ENCODE measurements around the gene SAV1. TPM values are rescaled to one million over a fixed set of nuclear protein-coding genes. Genes with fewer than 3 reads are reported as not detected.

SAV1 gene
- total RNA-seq, 1 donor from 2014 or later, result 39.9 TPM

DNA sequence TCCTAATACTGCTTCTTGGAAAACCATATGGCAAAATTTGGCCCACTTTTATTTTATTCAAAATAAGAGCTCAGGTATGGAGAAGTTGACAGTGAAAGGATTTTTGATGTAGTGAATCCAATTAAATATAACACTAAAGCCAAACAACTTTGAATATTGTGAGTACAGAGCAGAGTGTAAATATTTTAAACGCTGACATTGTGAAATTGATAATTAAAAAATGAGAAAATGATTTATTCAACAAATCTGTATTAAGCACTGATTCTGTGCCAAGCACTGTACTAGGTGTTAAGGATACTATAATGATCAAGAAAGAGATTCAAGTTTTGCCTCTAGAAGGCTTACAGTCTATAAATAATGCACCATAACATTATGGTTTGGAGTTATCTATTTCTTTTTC lies 57.6 kb downstream of the SAV1 start:
- DNase-seq (ENCODE audit: low read depth), result no peak

DNA sequence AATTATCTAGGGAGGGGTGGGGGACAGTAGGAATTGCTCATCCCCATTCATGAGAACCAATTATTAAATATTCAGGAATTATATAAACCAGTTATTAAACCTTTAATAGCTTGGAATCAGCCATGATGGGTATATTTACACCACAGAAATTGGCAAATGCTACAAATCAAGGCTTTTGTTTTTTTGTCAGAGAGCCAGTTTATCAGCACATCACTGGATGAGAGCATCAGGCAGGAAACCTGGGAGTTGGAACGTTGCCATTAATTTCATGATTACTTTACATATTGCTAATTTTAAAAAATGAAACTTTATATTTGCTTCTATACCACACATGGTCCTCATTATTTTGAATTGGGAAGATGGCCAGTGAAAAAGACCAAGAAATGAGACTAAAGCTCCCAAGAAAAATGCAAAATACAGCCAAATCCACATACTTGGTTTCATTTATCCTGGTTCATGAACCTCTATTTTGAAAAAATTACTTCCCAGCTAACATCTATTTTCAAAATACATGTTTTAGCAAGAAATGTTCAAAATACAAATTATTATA lies 59.7 kb downstream of the SAV1 start:
- peak; percentile 12 for DNase-seq (ENCODE audit: low read depth)

- no peak for DNase-seq (ENCODE audit: low read depth)
Measured at GRCh38 chr14:50607761-50608160, 60.3 kb downstream of the SAV1 start.

GRCh38 chr14:50607181-50607580 lies 60.9 kb downstream of the SAV1 start:
- peak; percentile 22 for DNase-seq (ENCODE audit: low read depth)

GRCh38 chr14:50606468-50606867 lies 61.6 kb downstream of the SAV1 start:
- DNase-seq (ENCODE audit: low read depth), result no peak

DNA sequence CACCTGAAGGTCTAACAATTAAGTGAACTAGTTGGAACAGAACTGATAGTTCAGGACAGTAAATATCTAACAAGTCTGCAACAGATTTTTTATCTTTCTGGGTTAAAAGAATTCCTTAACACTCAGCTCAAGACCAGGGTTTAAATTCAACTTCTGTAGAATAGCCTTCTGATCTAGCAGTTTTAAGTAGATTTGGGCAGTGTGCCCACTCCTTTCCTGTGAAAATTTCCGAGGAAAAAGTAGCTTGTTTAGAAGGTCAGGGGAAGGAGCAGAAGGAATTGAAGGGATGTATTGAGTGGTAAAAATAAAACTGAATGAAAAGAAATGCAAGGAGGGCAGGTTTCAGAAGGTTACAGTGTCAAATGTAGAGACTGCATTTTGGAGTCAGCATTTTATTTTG lies 62.3 kb downstream of the SAV1 start:
- no peak for DNase-seq (ENCODE audit: low read depth)

DNA sequence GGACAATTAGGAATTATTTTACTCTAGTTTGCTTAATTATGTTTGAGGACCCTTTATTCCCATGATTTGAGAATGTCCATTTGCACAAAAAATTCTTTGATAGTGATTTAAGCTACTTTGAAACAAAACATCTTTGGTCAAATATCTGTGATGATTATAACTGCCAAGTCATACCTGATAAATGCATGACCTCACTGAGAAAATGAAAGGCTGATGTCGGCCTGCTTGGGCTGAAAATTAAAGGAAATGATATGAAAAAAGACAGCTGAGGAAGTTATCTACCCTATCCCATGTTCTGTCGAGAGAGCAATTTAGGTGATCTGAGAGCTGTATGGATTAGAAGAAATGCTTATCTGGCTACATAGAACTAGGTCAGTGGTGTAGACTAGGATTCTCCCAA lies 64.5 kb downstream of the SAV1 start:
- DNase-seq (ENCODE audit: low read depth), result no peak

GRCh38 chr14:50602035-50602434 lies 66.1 kb downstream of the SAV1 start:
- DNase-seq (ENCODE audit: low read depth), result no peak

- DNase-seq (ENCODE audit: low read depth), result no peak
Measured at GRCh38 chr14:50601394-50601793, 66.7 kb downstream of the SAV1 start.

GRCh38 chr14:50600849-50601248 lies 67.3 kb downstream of the SAV1 start:
- peak; percentile 61 for DNase-seq (ENCODE audit: low read depth)

DNA sequence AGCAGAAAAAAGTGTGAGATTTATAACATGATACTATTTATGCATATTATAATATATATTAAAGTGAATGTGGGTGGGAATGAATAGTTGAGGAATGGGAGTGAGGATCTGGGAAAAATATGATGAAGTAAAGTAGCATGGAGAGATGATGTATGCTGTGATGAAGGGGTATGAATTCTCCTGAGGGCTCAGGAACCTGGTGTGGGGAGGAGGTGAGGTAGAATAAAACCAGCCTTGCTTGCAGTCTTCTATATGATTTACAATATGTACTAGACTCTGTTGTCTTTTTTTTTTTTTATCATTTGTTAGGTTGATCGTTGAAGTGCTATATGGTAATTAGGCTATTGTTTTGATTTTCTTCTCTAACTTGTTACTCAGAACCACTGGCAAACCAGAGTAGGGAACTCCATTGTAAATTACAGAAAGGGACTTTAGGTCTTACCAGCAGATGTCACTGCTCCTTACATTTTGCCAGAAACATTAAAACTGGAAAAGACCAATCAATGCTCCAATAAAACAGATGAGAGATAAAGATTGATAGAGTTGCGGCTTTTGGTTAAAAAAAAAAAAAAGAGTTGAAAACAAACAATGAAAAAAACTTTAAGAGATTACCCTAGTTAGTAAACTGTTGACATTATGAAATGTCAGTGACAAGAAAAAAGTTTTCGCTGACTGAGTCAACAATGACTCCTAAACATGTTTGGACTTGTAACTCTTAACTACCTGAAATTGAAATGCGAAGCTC lies 68.2 kb downstream of the SAV1 start:
- DNase-seq (ENCODE audit: low read depth), result peak; percentile 70

DNA sequence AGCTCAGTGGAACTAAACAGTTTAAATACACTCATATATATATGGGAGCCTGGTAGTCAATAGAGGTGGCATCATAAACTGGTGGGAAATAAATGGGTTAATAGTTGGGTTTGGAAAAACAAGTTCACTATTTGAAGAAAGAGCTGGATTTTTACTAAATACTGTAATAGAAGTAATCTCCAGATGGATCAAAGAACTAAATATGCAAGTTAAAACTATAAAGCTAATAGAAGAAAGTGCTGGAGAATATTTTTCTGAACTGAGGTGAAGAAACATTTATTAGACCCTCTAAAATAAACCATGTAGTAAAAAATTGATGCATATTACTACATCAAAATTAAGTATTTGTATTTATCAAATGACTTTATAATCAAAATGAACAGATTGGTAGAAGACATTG lies 69.3 kb downstream of the SAV1 start:
- no peak for DNase-seq (ENCODE audit: low read depth)

DNA sequence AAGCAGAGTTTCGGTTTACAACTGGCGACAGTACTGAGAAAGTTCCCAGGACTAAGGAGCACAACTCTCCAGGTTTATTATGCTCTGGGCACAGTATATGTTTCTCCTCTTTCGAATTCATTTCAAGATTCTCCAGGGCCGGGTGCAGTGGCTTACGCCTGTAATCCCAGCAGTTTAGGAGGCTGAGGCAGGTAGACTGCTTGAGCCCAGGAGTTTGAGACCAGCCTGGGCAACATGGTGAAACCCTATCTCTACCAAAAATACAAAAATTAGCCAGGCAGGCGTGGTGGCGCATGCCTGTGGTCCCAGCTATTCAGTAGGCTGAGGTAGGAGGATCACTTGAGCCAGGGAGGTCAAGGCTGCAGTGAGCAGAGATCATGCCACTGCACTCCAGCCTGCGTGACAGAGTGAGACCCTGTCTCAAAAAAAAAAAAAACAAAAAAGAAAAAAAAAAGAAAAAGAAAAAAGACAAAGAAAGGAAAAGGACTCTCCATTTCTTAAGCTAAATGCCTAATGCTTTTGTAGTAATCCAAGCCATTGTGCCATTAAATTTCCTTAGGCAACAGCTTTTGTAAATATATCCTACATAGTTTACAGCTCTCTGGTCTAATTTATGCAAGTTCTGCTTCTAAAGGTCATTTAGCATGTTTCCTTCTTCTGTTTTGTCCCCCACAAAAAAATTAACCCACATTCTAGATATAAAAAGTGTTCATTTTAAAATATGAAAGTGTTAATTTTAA lies 73.4 kb downstream of the SAV1 start:
- DNase-seq (ENCODE audit: low read depth), result peak; percentile 40

GRCh38 chr14:50590464-50590863 lies 77.6 kb downstream of the SAV1 start:
- DNase-seq (ENCODE audit: low read depth), result no peak

Other genes with a start within 250 kb of the SAV1 start
- 87.5 and 105 TPM in 2 replicates for gene MAP4K5, start 135.7 kb downstream of the SAV1 start, total RNA-seq
- gene ATL1, start 108.2 kb downstream of the SAV1 start, total RNA-seq, result 5.0 and 7.4 TPM in 2 replicates
- 24.1 and 43.3 TPM in 2 replicates for gene NIN, start 162.9 kb upstream of the SAV1 start, total RNA-seq
- not detected in 2 replicates for gene ABHD12B, start 203.7 kb upstream of the SAV1 start, total RNA-seq

Data from myocyte (in vitro differentiated cells).